GM18909 (cell line): ENCODE data around the gene TPR.

Source experiments
- ATAC-seq: cut with Tn5 transposase; IDR thresholded peaks from one replicate; pipeline ENCODE4 v1.9.1; 2021; ENCODE audit warnings: mild to moderate bottlenecking; ENCODE audit not compliant: unreplicated experiment, poor library complexity

Gene TPR

DNA sequence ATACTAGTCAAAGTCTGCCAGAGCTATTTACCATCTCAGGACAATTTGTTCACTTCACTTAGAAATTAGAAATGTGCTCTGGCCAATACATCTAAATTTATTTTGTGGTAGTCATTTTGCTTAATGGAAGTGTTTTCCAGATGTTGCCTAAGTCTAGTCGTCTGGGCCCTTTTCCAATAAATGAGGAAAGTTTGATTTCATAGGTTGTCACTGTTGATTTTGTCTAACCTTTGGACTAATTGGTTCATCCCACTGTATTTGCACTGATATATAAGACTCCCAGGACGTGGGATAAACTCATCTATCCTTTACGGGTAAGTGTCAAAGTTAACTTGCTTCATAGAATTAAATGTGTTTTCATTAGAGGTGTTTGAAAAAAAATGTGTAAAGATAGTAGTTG lies 79.1 kb downstream of the TPR start, which contains the start of gene PRG4:
TSS of gene PRG4 (plus strand) at position 300 of the 400 bp plus-strand sequence.
- ATAC-seq = no peak

DNA sequence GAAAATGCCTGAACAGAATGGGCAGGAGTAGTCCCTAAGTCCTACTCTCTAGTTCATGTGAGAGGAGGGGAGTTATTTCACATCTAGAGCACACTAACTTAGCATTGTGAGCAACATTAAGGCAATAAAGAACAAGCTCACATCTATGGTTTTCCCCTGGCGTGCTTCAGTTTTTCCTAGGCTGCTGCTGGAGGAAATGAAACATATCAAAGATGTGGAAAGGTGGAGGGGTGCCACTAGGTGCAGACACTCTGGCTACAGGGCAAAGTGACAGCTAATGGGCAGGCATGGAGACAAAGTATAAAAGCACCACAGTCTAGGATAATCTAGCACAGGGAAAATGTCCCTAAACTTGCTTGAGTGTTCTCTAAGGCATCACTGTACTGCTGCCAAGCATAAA lies 82.2 kb downstream of the TPR start:
- ATAC-seq = no peak

DNA sequence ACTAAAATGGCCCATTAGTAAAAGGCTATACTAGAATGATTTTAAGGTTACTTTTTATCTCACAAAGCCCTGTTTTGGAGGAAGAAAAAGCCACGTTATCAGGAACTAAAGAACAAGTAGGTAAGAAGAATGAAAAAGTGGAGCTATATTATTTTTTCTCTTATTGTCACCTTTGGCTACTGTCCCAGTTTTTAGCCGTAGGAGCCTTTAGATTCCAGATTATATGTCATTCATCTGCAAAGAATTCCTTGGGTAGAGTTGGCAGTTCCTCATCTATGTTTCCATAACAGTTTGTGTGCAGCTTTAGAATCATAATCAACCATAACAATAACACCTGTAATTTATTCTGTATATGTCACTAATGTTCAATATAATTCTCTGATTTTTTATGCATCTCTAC lies 83.8 kb downstream of the TPR start:
- ATAC-seq = no peak

- no peak for ATAC-seq
Observed at GRCh38 chr1:186289943-186290545, 85.0 kb downstream of the TPR start.

GRCh38 chr1:186286615-186287315 lies 88.3 kb downstream of the TPR start:
- ATAC-seq = no peak

GRCh38 chr1:186283374-186283773 lies 91.7 kb downstream of the TPR start:
- ATAC-seq = no peak

- no peak for ATAC-seq
Observed at GRCh38 chr1:186282466-186282865, 92.6 kb downstream of the TPR start.

DNA sequence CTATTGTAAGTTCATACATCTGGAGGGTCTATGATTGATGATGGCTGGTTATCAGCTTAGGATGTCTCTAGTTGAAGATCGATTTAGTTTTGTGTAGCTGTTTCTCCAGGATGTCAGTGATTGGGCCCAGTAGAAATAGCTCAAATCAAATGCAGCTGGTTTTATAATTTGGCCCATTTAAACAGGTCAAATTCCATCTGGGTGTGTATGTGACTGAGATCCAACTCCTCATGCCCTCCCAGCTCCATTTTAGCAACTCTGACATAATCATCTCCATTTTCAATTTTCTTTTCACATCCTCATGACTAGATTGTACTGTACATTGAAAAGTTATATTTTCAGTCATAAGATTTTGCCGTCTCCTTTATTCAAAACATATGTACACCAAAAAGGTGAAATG lies 99.2 kb downstream of the TPR start:
- ATAC-seq = no peak

DNA sequence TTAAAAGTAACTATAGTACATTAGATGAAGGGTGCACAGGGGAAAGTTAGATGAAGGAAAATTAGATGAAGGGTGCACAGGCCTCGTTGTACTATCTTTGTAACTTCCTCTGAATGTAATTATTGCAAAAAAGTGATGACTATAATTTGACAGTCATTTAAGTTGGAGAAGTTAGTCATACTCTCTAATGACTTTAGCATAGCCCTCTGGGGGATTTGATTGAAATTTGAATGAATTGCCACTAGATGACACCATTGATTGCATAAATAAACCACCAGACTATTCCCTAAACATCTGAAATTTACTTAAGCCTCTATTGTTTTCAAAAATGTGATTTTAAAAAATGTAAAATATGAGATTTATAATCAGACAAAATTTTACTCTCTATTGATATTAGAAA lies 102.6 kb downstream of the TPR start:
- ATAC-seq = no peak

DNA sequence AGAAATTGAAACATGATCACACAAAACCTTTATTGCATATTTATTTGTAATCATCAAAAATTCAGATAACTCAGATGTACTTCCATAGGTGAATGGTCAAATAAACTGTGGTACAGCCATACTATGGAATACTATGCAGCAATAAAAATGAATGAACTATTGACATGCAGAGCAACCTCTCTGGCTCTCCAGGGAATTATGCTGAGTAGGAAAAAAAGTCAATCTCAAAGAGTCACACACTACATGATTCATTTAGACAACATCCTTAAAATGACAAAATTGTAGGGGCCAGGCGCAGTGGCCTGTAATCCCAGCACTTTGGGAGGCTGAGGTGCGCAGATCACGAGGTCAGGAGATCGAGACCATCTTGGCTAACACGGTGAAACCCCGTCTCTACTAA lies 104.0 kb downstream of the TPR start:
- no peak for ATAC-seq
